KOPT-K1 (cell line): Measurements from ENCODE around the gene PDK3.

ENCODE experiments used
- H3K27ac ChIP-seq: fragments of 200-600 bp; sonication (generic); 2 replicates; pipeline ENCODE4 v1.5.1; 2016; ENCODE audit warnings: antibody characterized with exemption, mild to moderate bottlenecking, low read depth, low read length; ENCODE audit not compliant: poor library complexity, severe bottlenecking
- H3K36me3 ChIP-seq: fragments of 200-600 bp; sonication (generic); 2 replicates; pipeline ENCODE4 v1.5.1; 2017; ENCODE audit warnings: antibody characterized with exemption, mild to moderate bottlenecking, low read length, moderate library complexity; ENCODE audit not compliant: insufficient read depth
- H3K9me3 ChIP-seq: fragments of 200-600 bp; sonication (generic); 2 replicates; pipeline ENCODE4 v1.5.1; 2017; ENCODE audit warnings: antibody characterized with exemption, low read length, mild to moderate bottlenecking; ENCODE audit not compliant: insufficient read depth, poor library complexity, severe bottlenecking

PDK3 gene

GRCh38 chrX:24563291-24564010 is 98.4 kb downstream of the PDK3 start:
- Histone ChIP-seq H3K36me3 (no peaks in the 10 kb centered on the region), H3K27ac (no peak overlapping the region), H3K9me3 (no peaks in the 10 kb centered on the region)

GRCh38 chrX:24566240-24566639 is 101.2 kb downstream of the PDK3 start:
- no peaks in the 10 kb centered on the region for H3K9me3 ChIP-seq
- H3K36me3 ChIP-seq, result no peaks in the 10 kb centered on the region
- H3K27ac ChIP-seq, result no peak overlapping the region

GRCh38 chrX:24567169-24567568 is 102.1 kb downstream of the PDK3 start:
- H3K9me3 ChIP-seq, result no peaks in the 10 kb centered on the region
- H3K36me3 ChIP-seq, result no peaks in the 10 kb centered on the region
- no peak overlapping the region for H3K27ac ChIP-seq

GRCh38 chrX:24574743-24575142 is 109.7 kb downstream of the PDK3 start:
- Histone ChIP-seq H3K36me3 (no peaks in the 10 kb centered on the region), H3K9me3 (no peaks in the 10 kb centered on the region)

GRCh38 chrX:24575496-24575895 is 110.4 kb downstream of the PDK3 start:
- Histone ChIP-seq H3K9me3 (no peaks in the 10 kb centered on the region), H3K36me3 (no peaks in the 10 kb centered on the region)

More at GRCh38 chrX:24574743-24575142, 109.7 kb downstream of the PDK3 start:
- no peak overlapping the region for H3K27ac ChIP-seq

GRCh38 chrX:24577091-24577490 is 112.0 kb downstream of the PDK3 start:
- H3K36me3 ChIP-seq, result no peaks in the 10 kb centered on the region
- no peak overlapping the region for H3K27ac ChIP-seq
- H3K9me3 ChIP-seq, result no peaks in the 10 kb centered on the region

More at GRCh38 chrX:24575496-24575895, 110.4 kb downstream of the PDK3 start:
- no peak overlapping the region for H3K27ac ChIP-seq
